Measurements from ENCODE around the gene GATC.

Gene GATC

DNA sequence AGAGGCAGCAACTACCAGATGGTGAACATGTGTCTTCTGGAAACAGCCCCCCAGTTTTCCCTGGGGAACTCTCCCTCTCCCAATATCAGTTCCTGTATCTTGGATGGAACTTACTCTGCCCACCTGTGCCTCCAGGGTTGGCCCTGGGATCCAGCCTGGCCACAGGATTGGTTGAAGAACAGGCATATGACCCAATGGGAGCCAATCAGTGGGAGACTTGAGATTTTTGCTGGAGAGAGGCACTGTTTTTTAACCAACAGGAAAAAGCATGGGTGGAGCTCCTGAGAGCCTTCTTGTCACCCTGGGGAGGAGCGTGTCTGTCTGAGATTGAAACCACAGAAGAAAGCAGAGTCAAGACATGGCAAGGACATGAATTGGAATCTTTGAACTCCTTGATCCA is 42.0 kb upstream of the GATC start:
- TF ChIP-seq POLR2A (IDR thresholded peaks at IDR 0.05; ENCODE audit: extremely low read depth, insufficient read length) (no peak), MAX (IDR thresholded peaks at IDR 0.05; ENCODE audit: low read depth, low read length) (no peak), CTCF (IDR thresholded peaks at IDR 0.05; ENCODE audit: low read depth, low read length) (no peak), MYC (IDR thresholded peaks at IDR 0.05; ENCODE audit: low read depth, low read length) (no peak)

GRCh38 chr12:120406069-120406468 is 40.2 kb upstream of the GATC start:
- no peak overlapping the region for H3K4me3 ChIP-seq (ENCODE audit: low read depth, low read length)
- DNase-seq (ENCODE audit: low read depth) = no peak
- TF ChIP-seq POLR2A (IDR thresholded peaks at IDR 0.05; ENCODE audit: extremely low read depth, insufficient read length) = no peak
- TF ChIP-seq MAX (IDR thresholded peaks at IDR 0.05; ENCODE audit: low read depth, low read length) = no peak
- TF ChIP-seq CTCF (IDR thresholded peaks at IDR 0.05; ENCODE audit: low read depth, low read length) = no peak
- no peak for TF ChIP-seq MYC (IDR thresholded peaks at IDR 0.05; ENCODE audit: low read depth, low read length)

More for the DNA sequence above, 42.0 kb upstream of the GATC start:
- H3K4me3 ChIP-seq (ENCODE audit: low read depth, low read length) = no peak overlapping the region
- no peak for DNase-seq (ENCODE audit: low read depth)

DNA sequence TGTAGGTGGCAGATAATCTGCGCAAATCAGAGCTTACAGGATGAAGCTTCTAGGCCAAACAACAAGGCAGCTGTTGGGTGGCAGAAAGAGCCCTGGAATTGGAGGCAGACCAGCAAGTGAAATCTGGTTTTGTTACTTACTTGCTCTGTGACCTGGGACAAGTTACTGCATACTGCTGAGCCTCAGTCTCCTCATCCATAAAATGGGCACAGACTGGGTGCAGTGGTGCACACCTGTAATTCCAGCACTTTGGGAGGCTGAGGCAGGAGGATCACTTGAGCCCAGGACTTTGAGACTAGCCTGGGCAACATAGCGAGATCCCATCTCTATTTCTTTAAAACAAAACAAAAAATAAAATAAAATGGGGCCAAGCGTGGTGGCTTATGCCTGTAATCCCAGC is 39.7 kb upstream of the GATC start:
- DNase-seq (ENCODE audit: low read depth) = no peak
- H3K4me3 ChIP-seq (ENCODE audit: low read depth, low read length) = no peak overlapping the region
- no peak for TF ChIP-seq POLR2A (IDR thresholded peaks at IDR 0.05; ENCODE audit: extremely low read depth, insufficient read length)
- no peak for TF ChIP-seq CTCF (IDR thresholded peaks at IDR 0.05; ENCODE audit: low read depth, low read length)
- no peak for TF ChIP-seq MAX (IDR thresholded peaks at IDR 0.05; ENCODE audit: low read depth, low read length)
- no peak for TF ChIP-seq MYC (IDR thresholded peaks at IDR 0.05; ENCODE audit: low read depth, low read length)

DNA sequence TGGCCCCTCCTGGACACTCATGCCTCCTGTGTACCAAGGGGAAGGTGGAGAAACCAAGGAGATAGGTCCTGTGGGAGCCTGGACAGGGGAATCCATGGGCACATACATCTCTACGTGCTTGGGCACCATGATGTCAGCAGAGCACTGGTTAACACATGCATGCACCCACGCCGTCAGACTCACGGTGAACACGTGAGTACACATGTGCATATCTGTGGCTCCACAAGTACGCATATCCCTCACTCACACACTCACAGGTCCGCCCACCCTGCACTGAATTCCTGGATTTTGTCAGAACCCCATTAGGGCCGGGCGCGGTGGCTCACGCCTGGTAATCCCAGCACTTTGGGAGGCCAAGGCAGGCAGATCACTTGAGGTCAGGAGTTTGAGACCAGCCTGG is 37.5 kb upstream of the GATC start:
- TF ChIP-seq MAX (IDR thresholded peaks at IDR 0.05; ENCODE audit: low read depth, low read length) = no peak
- no peak for TF ChIP-seq CTCF (IDR thresholded peaks at IDR 0.05; ENCODE audit: low read depth, low read length)
- no peak for TF ChIP-seq POLR2A (IDR thresholded peaks at IDR 0.05; ENCODE audit: extremely low read depth, insufficient read length)
- no peak for TF ChIP-seq MYC (IDR thresholded peaks at IDR 0.05; ENCODE audit: low read depth, low read length)
- no peak overlapping the region for H3K4me3 ChIP-seq (ENCODE audit: low read depth, low read length)
- DNase-seq (ENCODE audit: low read depth) = no peak

GRCh38 chr12:120412421-120412820 is 33.8 kb upstream of the GATC start:
- TF ChIP-seq CTCF (IDR thresholded peaks at IDR 0.05; ENCODE audit: low read depth, low read length) (no peak), MAX (IDR thresholded peaks at IDR 0.05; ENCODE audit: low read depth, low read length) (no peak), MYC (IDR thresholded peaks at IDR 0.05; ENCODE audit: low read depth, low read length) (no peak), POLR2A (IDR thresholded peaks at IDR 0.05; ENCODE audit: extremely low read depth, insufficient read length) (no peak)
- no peak for DNase-seq (ENCODE audit: low read depth)
- H3K4me3 ChIP-seq (ENCODE audit: low read depth, low read length) = no peak overlapping the region

All from NB4 (cell line).